GM19468 (cell line): ENCODE data around the gene SIN3B.
"Not testable (repeated sequence)": the region's sequence is repeated elsewhere in the genome, so short reads cannot be mapped to it uniquely, and the experiment has no call there.

ENCODE experiments used
- ATAC-seq: cut with Tn5 transposase; IDR thresholded peaks from one replicate; pipeline ENCODE4 v1.9.1; 2021; ENCODE audit warnings: mild to moderate bottlenecking, moderate library complexity, moderate number of reproducible peaks; ENCODE audit not compliant: unreplicated experiment; ENCODE audit errors: extremely low read depth

SIN3B gene

GRCh38 chr19:16829010-16829821 lies at the start of gene SIN3B:
TSS of gene SIN3B (plus strand) at chr19:16829398. CDS start at chr19:16829421, 23 bp downstream.
- ATAC-seq, result no peak

- ATAC-seq, result no peak
Observed at GRCh38 chr19:16779539-16780163, 49.5 kb upstream of the SIN3B start.

- no peak for ATAC-seq
Observed at GRCh38 chr19:16782719-16783118, 46.5 kb upstream of the SIN3B start.

- no peak for ATAC-seq
Observed at GRCh38 chr19:16788479-16788878, 40.7 kb upstream of the SIN3B start.

GRCh38 chr19:16789238-16789637 lies 40.0 kb upstream of the SIN3B start:
- ATAC-seq, result no peak

GRCh38 chr19:16790051-16790450 lies 39.1 kb upstream of the SIN3B start:
- ATAC-seq, result no peak

GRCh38 chr19:16791942-16792341 lies 37.3 kb upstream of the SIN3B start:
- ATAC-seq, result no peak

GRCh38 chr19:16794456-16795441 lies 34.4 kb upstream of the SIN3B start:
- no peak for ATAC-seq

GRCh38 chr19:16795731-16796130 lies 33.5 kb upstream of the SIN3B start:
- ATAC-seq, result no peak

- no peak for ATAC-seq
Observed at GRCh38 chr19:16797876-16798275, 31.3 kb upstream of the SIN3B start.

GRCh38 chr19:16798326-16798725 lies 30.9 kb upstream of the SIN3B start:
- not testable (repeated sequence) for ATAC-seq

GRCh38 chr19:16799740-16800139 lies 29.5 kb upstream of the SIN3B start:
- ATAC-seq, result no peak

- no peak for ATAC-seq
Observed at GRCh38 chr19:16801600-16802013, 27.6 kb upstream of the SIN3B start.

- no peak for ATAC-seq
Observed at GRCh38 chr19:16804176-16804575, 25.0 kb upstream of the SIN3B start.

- no peak for ATAC-seq
Observed at GRCh38 chr19:16807549-16808284, 21.5 kb upstream of the SIN3B start.

- no peak for ATAC-seq
Observed at GRCh38 chr19:16814526-16815100, 14.6 kb upstream of the SIN3B start.

GRCh38 chr19:16820056-16820455 lies 9.1 kb upstream of the SIN3B start:
- no peak for ATAC-seq

- no peak for ATAC-seq
Observed at GRCh38 chr19:16821081-16821480, 8.1 kb upstream of the SIN3B start.

GRCh38 chr19:16822648-16823047 lies 6.5 kb upstream of the SIN3B start:
- ATAC-seq, result no peak
